ENCODE measurements around the gene SMIM38.

The SMIM38 gene

GRCh38 chr11:69200331-69201065, 44.8 kb downstream of the SMIM38 start:
- no peak for DNase-seq (ENCODE audit: extremely low read depth in 1 of 2, low read depth in 1 of 2)

GRCh38 chr11:69201066-69201365, 45.3 kb downstream of the SMIM38 start:
- DNase-seq (ENCODE audit: extremely low read depth in 1 of 2, low read depth in 1 of 2): no peak

GRCh38 chr11:69201764-69202370, 46.1 kb downstream of the SMIM38 start:
- DNase-seq (ENCODE audit: extremely low read depth in 1 of 2, low read depth in 1 of 2): no peak

- DNase-seq (ENCODE audit: extremely low read depth in 1 of 2, low read depth in 1 of 2): no peak
Observed at GRCh38 chr11:69202511-69203221, 46.9 kb downstream of the SMIM38 start.

- DNase-seq (ENCODE audit: extremely low read depth in 1 of 2, low read depth in 1 of 2): no peak
Observed at GRCh38 chr11:69203381-69203780, 47.6 kb downstream of the SMIM38 start.

GRCh38 chr11:69203901-69204245, 48.1 kb downstream of the SMIM38 start:
- no peak for DNase-seq (ENCODE audit: extremely low read depth in 1 of 2, low read depth in 1 of 2)

GRCh38 chr11:69204246-69204940, 48.7 kb downstream of the SMIM38 start:
- DNase-seq (ENCODE audit: extremely low read depth in 1 of 2, low read depth in 1 of 2): no peak

- no peak for DNase-seq (ENCODE audit: extremely low read depth in 1 of 2, low read depth in 1 of 2)
Observed at GRCh38 chr11:69204941-69205742, 49.4 kb downstream of the SMIM38 start.

Data from activated CD8-positive, alpha-beta memory T cell treated with anti-CD3 and anti-CD28 coated beads for 1 hour (primary cell).